Neural progenitor cell (in vitro differentiated cells): Measurements from ENCODE around the gene C2orf72. TPM values are rescaled to one million over a fixed set of nuclear protein-coding genes. Genes with fewer than 3 reads are reported as not detected.
"Not testable (repeated sequence)": the region's sequence is repeated elsewhere in the genome, so short reads cannot be mapped to it uniquely, and the experiment has no call there.

Source experiments
- DNase-seq: peaks from one replicate; pipeline ENCODE4 v3.0.0-alpha.2; 2016; ENCODE audit warnings: low spot score
- H2AFZ ChIP-seq: fragments of 200-600 bp; sonication (generic); replicated peaks from 2 replicates; pipeline ENCODE4 v1.6.1; 2016; ENCODE audit warnings: antibody characterized with exemption
- H3F3A ChIP-seq: fragments of 200-600 bp; sonication (generic); 2 replicates; pipeline ENCODE4 v1.6.1; 2016; ENCODE audit warnings: antibody characterized with exemption, low read depth
- H3K27ac ChIP-seq: fragments of 200-600 bp; sonication (generic); 2 replicates; pipeline ENCODE4 v1.5.1; 2016; ENCODE audit warnings: mild to moderate bottlenecking
- H3K27me3 ChIP-seq: fragments of 200-600 bp; sonication (generic); 2 replicates; pipeline ENCODE4 v1.6.1; 2016; ENCODE audit warnings: mild to moderate bottlenecking, moderate library complexity
- H3K36me3 ChIP-seq: fragments of 200-600 bp; sonication (generic); 2 replicates; pipeline ENCODE4 v1.5.1; 2016
- H3K4me1 ChIP-seq: fragments of 200-600 bp; sonication (generic); 2 replicates; pipeline ENCODE4 v1.6.1; 2016; ENCODE audit warnings: mixed run types
- H3K4me2 ChIP-seq: fragments of 200-600 bp; sonication (generic); 2 replicates; pipeline ENCODE4 v1.6.1; 2016
- H3K4me3 ChIP-seq: fragments of 200-600 bp; sonication (generic); 2 replicates; pipeline ENCODE4 v1.5.1; 2016
- H3K79me2 ChIP-seq: fragments of 200-600 bp; sonication (generic); 2 replicates; pipeline ENCODE4 v1.6.1; 2016; ENCODE audit warnings: low read depth
- H3K9ac ChIP-seq: fragments of 200-600 bp; sonication (generic); 2 replicates; pipeline ENCODE4 v1.6.1; 2016
- H3K9me3 ChIP-seq: fragments of 200-600 bp; sonication (generic); 2 replicates; pipeline ENCODE4 v1.5.1; 2016; ENCODE audit warnings: low read depth
- H4K20me1 ChIP-seq: fragments of 200-600 bp; sonication (generic); 2 replicates; pipeline ENCODE4 v1.6.1; 2016; ENCODE audit warnings: low read depth
- H3K27ac Mint-ChIP-seq: 3 replicates; pipeline ENCODE4 v1.8.0; 2021; ENCODE audit warnings: mixed read lengths
- H3K27me3 Mint-ChIP-seq: 2 replicates; pipeline ENCODE4 v1.8.0; 2022; ENCODE audit warnings: low read depth, mild to moderate bottlenecking, inconsistent platforms, moderate library complexity, mixed read lengths; ENCODE audit not compliant: insufficient read depth
- H3K36me3 Mint-ChIP-seq: 3 replicates; pipeline ENCODE4 v1.8.0; 2021; ENCODE audit warnings: mixed read lengths
- H3K4me1 Mint-ChIP-seq: 3 replicates; pipeline ENCODE4 v1.8.0; 2021; ENCODE audit warnings: mixed read lengths
- H3K4me3 Mint-ChIP-seq: 3 replicates; pipeline ENCODE4 v1.8.0; 2021; ENCODE audit warnings: mild to moderate bottlenecking, moderate library complexity, mixed read lengths
- H3K9me3 Mint-ChIP-seq: 3 replicates; pipeline ENCODE4 v1.8.0; 2020; ENCODE audit warnings: mixed read lengths
- EZH2 ChIP-seq: fragments of 200-600 bp; sonication (generic); IDR thresholded peaks from 2 replicates; pipeline ENCODE4 v1.6.1; 2017; ENCODE audit warnings: antibody characterized with exemption, mild to moderate bottlenecking, moderate library complexity
- EZH2phosphoT487 ChIP-seq: fragments of 200-600 bp; sonication (generic); IDR thresholded peaks from 2 replicates; pipeline ENCODE4 v1.6.1; 2017; ENCODE audit warnings: antibody characterized with exemption
- total RNA-seq: library from RNA; depleted of rRNA; stranded (reverse); fragments of >200 nt; gene quantifications from 2 replicates; pipeline ENCODE4 v1.2.3, GENCODE V29; 2015; ENCODE audit warnings: low replicate concordance
- TF ChIP-seq, protein P1 (sequence below): fragments of 200-600 bp; sonication (generic); IDR thresholded peaks from 2 replicates; pipeline ENCODE4 v1.5.1; 2017; ENCODE audit warnings: antibody characterized with exemption, mild to moderate bottlenecking

The C2orf72 gene
- total RNA-seq, 1 donor from 2014 or later = 2.4 TPM

GRCh38 chr2:231065966-231066365 is 28.6 kb downstream of the C2orf72 start:
- H3F3A ChIP-seq = peaks cover 3% of the 10 kb centered on the region
- no peak for TF ChIP-seq EZH2phosphoT487
- TF ChIP-seq, protein P1, sequence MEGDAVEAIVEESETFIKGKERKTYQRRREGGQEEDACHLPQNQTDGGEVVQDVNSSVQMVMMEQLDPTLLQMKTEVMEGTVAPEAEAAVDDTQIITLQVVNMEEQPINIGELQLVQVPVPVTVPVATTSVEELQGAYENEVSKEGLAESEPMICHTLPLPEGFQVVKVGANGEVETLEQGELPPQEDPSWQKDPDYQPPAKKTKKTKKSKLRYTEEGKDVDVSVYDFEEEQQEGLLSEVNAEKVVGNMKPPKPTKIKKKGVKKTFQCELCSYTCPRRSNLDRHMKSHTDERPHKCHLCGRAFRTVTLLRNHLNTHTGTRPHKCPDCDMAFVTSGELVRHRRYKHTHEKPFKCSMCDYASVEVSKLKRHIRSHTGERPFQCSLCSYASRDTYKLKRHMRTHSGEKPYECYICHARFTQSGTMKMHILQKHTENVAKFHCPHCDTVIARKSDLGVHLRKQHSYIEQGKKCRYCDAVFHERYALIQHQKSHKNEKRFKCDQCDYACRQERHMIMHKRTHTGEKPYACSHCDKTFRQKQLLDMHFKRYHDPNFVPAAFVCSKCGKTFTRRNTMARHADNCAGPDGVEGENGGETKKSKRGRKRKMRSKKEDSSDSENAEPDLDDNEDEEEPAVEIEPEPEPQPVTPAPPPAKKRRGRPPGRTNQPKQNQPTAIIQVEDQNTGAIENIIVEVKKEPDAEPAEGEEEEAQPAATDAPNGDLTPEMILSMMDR = no peak
- TF ChIP-seq EZH2 = no peak
- H3K36me3 ChIP-seq = peaks cover 40% of the 10 kb centered on the region
- H3K4me3 ChIP-seq = no peak overlapping the region
- no peak overlapping the region for H3K9ac ChIP-seq
- Mint-ChIP-seq H3K36me3 (peaks cover 14% of the 10 kb centered on the region), H3K27ac (no peak overlapping the region), H3K4me1 (no peaks in the 10 kb centered on the region), H3K4me3 (no peak overlapping the region), H3K9me3 (no peaks in the 10 kb centered on the region), H3K27me3 (no peaks in the 10 kb centered on the region)
- no peak overlapping the region for H3K4me2 ChIP-seq
- H3K27ac ChIP-seq = no peak overlapping the region
- no peak overlapping the region for H2AFZ ChIP-seq
- peaks cover 19% of the 10 kb centered on the region for H4K20me1 ChIP-seq
- H3K79me2 ChIP-seq = peaks cover 23% of the 10 kb centered on the region
- DNase-seq = no peak
- H3K9me3 ChIP-seq = no peaks in the 10 kb centered on the region
- no peaks in the 10 kb centered on the region for H3K4me1 ChIP-seq
- no peaks in the 10 kb centered on the region for H3K27me3 ChIP-seq

- H4K20me1 ChIP-seq, H3K9me3 ChIP-seq, H3K9ac ChIP-seq, H3K27ac Mint-ChIP-seq, H3K79me2 ChIP-seq, H2AFZ ChIP-seq, H3K4me1 Mint-ChIP-seq, DNase-seq, H3K4me3 Mint-ChIP-seq, H3F3A ChIP-seq, H3K27me3 ChIP-seq, H3K27ac ChIP-seq, H3K9me3 Mint-ChIP-seq, H3K4me3 ChIP-seq, H3K27me3 Mint-ChIP-seq, H3K4me1 ChIP-seq, H3K4me2 ChIP-seq: not testable (repeated sequence)
- peaks cover 11% of the 10 kb centered on the region for H3K36me3 Mint-ChIP-seq
- peaks cover 38% of the 10 kb centered on the region for H3K36me3 ChIP-seq
Observed at GRCh38 chr2:231067531-231067930, 30.2 kb downstream of the C2orf72 start.

- no peaks in the 10 kb centered on the region for H3K9me3 Mint-ChIP-seq
- Histone ChIP-seq H3K79me2 (no peaks in the 10 kb centered on the region), H3K4me1 (no peaks in the 10 kb centered on the region), H3K27ac (no peak overlapping the region), H3K27me3 (no peaks in the 10 kb centered on the region), H3K9me3 (no peaks in the 10 kb centered on the region), H3K9ac (no peak overlapping the region), H3K4me3 (no peak overlapping the region), H2AFZ (no peak overlapping the region), H4K20me1 (peaks cover 3% of the 10 kb centered on the region), H3K36me3 (peaks cover 36% of the 10 kb centered on the region), H3K4me2 (no peak overlapping the region), H3F3A (no peaks in the 10 kb centered on the region)
- DNase-seq = no peak
- TF ChIP-seq EZH2phosphoT487 = no peak
- TF ChIP-seq, protein P1 = no peak
- no peak for TF ChIP-seq EZH2
- no peaks in the 10 kb centered on the region for H3K27me3 Mint-ChIP-seq
- no peak overlapping the region for H3K4me3 Mint-ChIP-seq
- H3K27ac Mint-ChIP-seq = no peak overlapping the region
- H3K36me3 Mint-ChIP-seq = peaks cover 3% of the 10 kb centered on the region
- no peaks in the 10 kb centered on the region for H3K4me1 Mint-ChIP-seq
Observed at GRCh38 chr2:231068525-231069222, 31.4 kb downstream of the C2orf72 start.

DNA sequence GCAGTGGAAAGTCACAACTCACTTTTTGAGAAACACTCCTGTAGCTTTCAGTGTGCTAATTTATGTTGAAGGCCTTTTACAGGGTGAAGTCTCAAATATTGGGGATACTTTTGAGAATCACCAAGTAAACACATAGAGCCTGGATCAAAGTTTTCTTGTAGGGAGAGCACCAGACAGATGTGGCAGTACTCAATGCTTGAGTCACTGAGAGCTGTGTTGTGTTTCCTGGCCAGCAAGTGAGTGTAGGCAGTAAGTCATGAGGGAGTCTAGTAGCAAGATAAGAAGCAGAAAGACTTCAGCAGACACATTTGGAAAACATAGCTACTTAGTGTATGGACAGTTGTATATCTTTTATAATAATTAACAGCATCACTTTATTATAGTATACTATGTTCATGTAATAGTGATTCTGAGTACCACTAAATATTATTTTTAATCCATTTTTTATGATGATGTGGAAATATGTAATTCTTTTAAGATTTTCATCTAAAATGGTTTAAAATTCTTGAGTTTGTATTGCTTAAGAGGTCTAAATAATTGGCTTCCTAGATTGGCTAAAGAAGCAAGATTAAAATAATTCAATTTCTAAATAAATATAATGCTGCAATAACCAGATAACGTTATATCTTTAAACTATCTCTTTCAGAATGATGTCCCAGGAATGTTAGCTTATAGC is 32.2 kb downstream of the C2orf72 start:
- Histone ChIP-seq H3K9me3 (no peaks in the 10 kb centered on the region), H2AFZ (no peak overlapping the region), H3F3A (no peaks in the 10 kb centered on the region), H3K79me2 (no peaks in the 10 kb centered on the region), H3K4me1 (no peaks in the 10 kb centered on the region), H3K4me3 (no peak overlapping the region), H3K27me3 (no peaks in the 10 kb centered on the region), H4K20me1 (peaks cover 3% of the 10 kb centered on the region), H3K9ac (no peak overlapping the region), H3K27ac (no peak overlapping the region), H3K36me3 (peaks cover 36% of the 10 kb centered on the region), H3K4me2 (no peak overlapping the region)
- H3K36me3 Mint-ChIP-seq = peaks cover 3% of the 10 kb centered on the region
- H3K4me1 Mint-ChIP-seq = no peaks in the 10 kb centered on the region
- H3K27ac Mint-ChIP-seq = no peak overlapping the region
- DNase-seq = no peak
- H3K4me3 Mint-ChIP-seq = no peak overlapping the region
- H3K27me3 Mint-ChIP-seq = no peaks in the 10 kb centered on the region
- TF ChIP-seq, protein P1 = no peak
- no peak for TF ChIP-seq EZH2
- no peak for TF ChIP-seq EZH2phosphoT487
- no peaks in the 10 kb centered on the region for H3K9me3 Mint-ChIP-seq
